ENCODE measurements around the gene ELK4.

GRCh38 chr1:205630241-205630640 lies 1.6 kb downstream of the ELK4 start:
- TF ChIP-seq YY1 (IDR thresholded peaks at IDR 0.05; ENCODE audit: low read depth) (no peak), TAF1 (IDR thresholded peaks at IDR 0.05; ENCODE audit: low read depth) (no peak)

Measured in Ishikawa (cell line).